ENCODE measurements around the gene ARSB.

The ARSB gene

DNA sequence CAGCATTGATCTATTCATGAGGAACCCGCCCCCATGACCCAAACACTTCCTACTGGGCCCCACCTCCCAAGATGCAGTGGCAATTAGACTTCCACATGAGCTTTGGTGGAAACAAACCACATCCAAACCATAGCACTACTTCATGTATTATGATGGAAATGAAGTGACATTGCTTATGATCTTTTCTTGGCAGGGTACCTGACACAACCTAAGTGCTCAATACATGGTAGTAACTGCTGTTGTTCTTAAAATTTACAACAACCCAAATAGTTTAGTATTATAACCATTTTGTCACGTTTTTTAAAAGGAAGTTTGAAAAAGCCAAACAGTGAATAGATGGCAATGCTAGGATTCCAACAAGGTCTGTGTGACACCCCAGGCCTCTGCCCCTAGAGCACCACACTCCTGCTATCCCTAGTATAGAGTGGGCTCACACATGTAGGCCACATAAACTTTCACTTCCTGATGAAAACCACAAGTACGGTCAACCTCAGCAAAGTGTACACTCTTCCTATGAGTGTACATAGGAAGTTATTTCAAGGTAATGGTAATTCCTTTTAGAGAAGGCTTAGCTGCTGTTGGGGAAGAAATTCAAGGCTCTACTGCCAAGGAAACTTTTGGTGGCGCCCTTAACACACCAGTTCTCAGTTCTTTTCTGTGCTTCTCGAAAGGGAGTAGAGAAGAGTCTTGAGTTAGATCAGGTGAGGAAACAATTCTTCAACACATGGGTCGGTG, 97.6 kb downstream of the ARSB start:
- Histone ChIP-seq H3K4me1 (ENCODE audit: insufficient read depth, low read length, poor library complexity, severe bottlenecking) (peaks cover 18% of the 10 kb centered on the region), H3K36me3 (ENCODE audit: insufficient read depth, low read length) (no peaks in the 10 kb centered on the region; the same call in 1 of the 2 replicates), H3K9me3 (ENCODE audit: insufficient read depth, low read depth, low read length) (no peaks in the 10 kb centered on the region), H3K27me3 (ENCODE audit: insufficient read depth, low read length, poor library complexity, severe bottlenecking) (no peaks in the 10 kb centered on the region), H2AFZ (ENCODE audit: low read length) (no peak overlapping the region), H3K4me3 (ENCODE audit: low read length, poor library complexity, severe bottlenecking) (no peak overlapping the region), H3K9ac (ENCODE audit: low read depth, low read length, poor library complexity, severe bottlenecking) (no peak overlapping the region), H3K79me2 (ENCODE audit: insufficient read depth, low read length) (no peaks in the 10 kb centered on the region), H4K20me1 (ENCODE audit: insufficient read depth, low read length, poor library complexity, severe bottlenecking) (no peaks in the 10 kb centered on the region), H3K9me2 (replicated peaks; ENCODE audit: low read depth, low read length) (no peaks in the 10 kb centered on the region), H3F3A (ENCODE audit: low read depth) (no peaks in the 10 kb centered on the region), H3K4me2 (ENCODE audit: low read depth, low read length, poor library complexity, severe bottlenecking) (peak overlapping the region; percentile 33)
- no peak for TF ChIP-seq EZH2phosphoT487 (IDR thresholded peaks at IDR 0.05; ENCODE audit: borderline replicate concordance)
- TF ChIP-seq, protein P1, sequence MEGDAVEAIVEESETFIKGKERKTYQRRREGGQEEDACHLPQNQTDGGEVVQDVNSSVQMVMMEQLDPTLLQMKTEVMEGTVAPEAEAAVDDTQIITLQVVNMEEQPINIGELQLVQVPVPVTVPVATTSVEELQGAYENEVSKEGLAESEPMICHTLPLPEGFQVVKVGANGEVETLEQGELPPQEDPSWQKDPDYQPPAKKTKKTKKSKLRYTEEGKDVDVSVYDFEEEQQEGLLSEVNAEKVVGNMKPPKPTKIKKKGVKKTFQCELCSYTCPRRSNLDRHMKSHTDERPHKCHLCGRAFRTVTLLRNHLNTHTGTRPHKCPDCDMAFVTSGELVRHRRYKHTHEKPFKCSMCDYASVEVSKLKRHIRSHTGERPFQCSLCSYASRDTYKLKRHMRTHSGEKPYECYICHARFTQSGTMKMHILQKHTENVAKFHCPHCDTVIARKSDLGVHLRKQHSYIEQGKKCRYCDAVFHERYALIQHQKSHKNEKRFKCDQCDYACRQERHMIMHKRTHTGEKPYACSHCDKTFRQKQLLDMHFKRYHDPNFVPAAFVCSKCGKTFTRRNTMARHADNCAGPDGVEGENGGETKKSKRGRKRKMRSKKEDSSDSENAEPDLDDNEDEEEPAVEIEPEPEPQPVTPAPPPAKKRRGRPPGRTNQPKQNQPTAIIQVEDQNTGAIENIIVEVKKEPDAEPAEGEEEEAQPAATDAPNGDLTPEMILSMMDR (conservative IDR thresholded peaks at IDR 0.05; ENCODE audit: low read length) = peak; percentile 48

DNA sequence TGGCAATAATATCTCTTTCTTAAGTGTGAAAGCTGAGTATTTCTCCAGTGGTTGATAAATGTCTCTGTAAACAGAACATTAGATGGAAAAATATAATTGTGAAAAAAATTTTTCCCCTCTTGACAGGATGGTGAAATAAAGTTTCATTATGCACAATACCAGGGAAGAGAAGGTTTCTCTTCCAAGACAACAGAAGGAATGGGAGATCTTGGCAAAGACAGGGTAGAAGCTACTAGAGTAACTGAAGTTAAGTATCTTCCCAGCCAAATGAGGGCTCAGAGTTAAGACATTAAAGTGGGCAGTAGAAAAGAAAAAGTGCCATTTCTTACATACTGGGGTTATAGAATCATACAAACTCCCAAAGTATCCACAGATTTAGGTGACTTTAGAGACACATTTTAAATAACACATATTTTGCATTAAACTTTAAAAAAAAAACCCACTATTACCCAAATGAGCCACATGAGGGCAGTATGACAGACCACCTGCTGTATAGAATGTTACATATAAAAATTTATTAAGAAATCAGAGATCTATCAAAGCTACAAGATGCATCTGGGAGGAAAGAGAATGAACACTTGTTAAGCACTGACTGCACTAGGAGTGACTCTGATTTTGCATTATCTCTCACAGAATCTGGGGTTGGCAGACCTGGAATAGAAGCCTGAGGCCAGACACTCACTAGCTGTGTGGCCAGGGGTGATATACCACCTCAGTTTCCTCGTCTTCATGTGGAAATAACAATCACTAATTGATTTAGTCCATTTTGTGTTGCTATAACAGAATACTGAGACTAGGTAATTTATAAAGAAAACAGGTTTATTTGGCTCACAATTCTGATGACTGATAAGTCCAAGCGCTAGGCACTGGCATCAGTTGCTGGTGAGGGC, 98.5 kb downstream of the ARSB start:
- Histone ChIP-seq H3K4me1 (ENCODE audit: insufficient read depth, low read length, poor library complexity, severe bottlenecking) (peaks cover 18% of the 10 kb centered on the region), H3K9me3 (ENCODE audit: insufficient read depth, low read depth, low read length) (no peaks in the 10 kb centered on the region), H3K79me2 (ENCODE audit: insufficient read depth, low read length) (no peaks in the 10 kb centered on the region), H3F3A (ENCODE audit: low read depth) (no peaks in the 10 kb centered on the region), H2AFZ (ENCODE audit: low read length) (no peak overlapping the region), H3K9ac (ENCODE audit: low read depth, low read length, poor library complexity, severe bottlenecking) (no peak overlapping the region), H3K4me2 (ENCODE audit: low read depth, low read length, poor library complexity, severe bottlenecking) (peak overlapping the region; percentile 33), H3K9me2 (replicated peaks; ENCODE audit: low read depth, low read length) (no peaks in the 10 kb centered on the region), H3K27me3 (ENCODE audit: insufficient read depth, low read length, poor library complexity, severe bottlenecking) (no peaks in the 10 kb centered on the region), H3K4me3 (ENCODE audit: low read length, poor library complexity, severe bottlenecking) (no peak overlapping the region), H4K20me1 (ENCODE audit: insufficient read depth, low read length, poor library complexity, severe bottlenecking) (no peaks in the 10 kb centered on the region), H3K36me3 (ENCODE audit: insufficient read depth, low read length) (no peaks in the 10 kb centered on the region; the same call in 1 of the 2 replicates)
- no peak for TF ChIP-seq EZH2phosphoT487 (IDR thresholded peaks at IDR 0.05; ENCODE audit: borderline replicate concordance)
- TF ChIP-seq, protein P1 (conservative IDR thresholded peaks at IDR 0.05; ENCODE audit: low read length) = peak; percentile 87

GRCh38 chr5:78881884-78882283, 103.2 kb downstream of the ARSB start:
- no peaks in the 10 kb centered on the region; the same call in 1 of the 2 replicates for H3K36me3 ChIP-seq (ENCODE audit: insufficient read depth, low read length)
- no peak overlapping the region for H2AFZ ChIP-seq (ENCODE audit: low read length)
- no peak overlapping the region for H3K4me3 ChIP-seq (ENCODE audit: low read length, poor library complexity, severe bottlenecking)

More at GRCh38 chr5:78881884-78882283, 103.2 kb downstream of the ARSB start:
- TF ChIP-seq EZH2phosphoT487 (IDR thresholded peaks at IDR 0.05; ENCODE audit: borderline replicate concordance) = no peak
- TF ChIP-seq, protein P1 (conservative IDR thresholded peaks at IDR 0.05; ENCODE audit: low read length) = no peak
- Histone ChIP-seq H3K27me3 (ENCODE audit: insufficient read depth, low read length, poor library complexity, severe bottlenecking) (no peaks in the 10 kb centered on the region), H3K9ac (ENCODE audit: low read depth, low read length, poor library complexity, severe bottlenecking) (no peak overlapping the region), H3K4me2 (ENCODE audit: low read depth, low read length, poor library complexity, severe bottlenecking) (no peak overlapping the region), H4K20me1 (ENCODE audit: insufficient read depth, low read length, poor library complexity, severe bottlenecking) (no peaks in the 10 kb centered on the region), H3K9me3 (ENCODE audit: insufficient read depth, low read depth, low read length) (no peaks in the 10 kb centered on the region), H3F3A (ENCODE audit: low read depth) (no peaks in the 10 kb centered on the region), H3K9me2 (replicated peaks; ENCODE audit: low read depth, low read length) (no peaks in the 10 kb centered on the region), H3K4me1 (ENCODE audit: insufficient read depth, low read length, poor library complexity, severe bottlenecking) (peaks cover 2% of the 10 kb centered on the region), H3K79me2 (ENCODE audit: insufficient read depth, low read length) (no peaks in the 10 kb centered on the region)
